ENCODE measurements around the gene LMF2.

- no peak for TF ChIP-seq GATA2 (IDR thresholded peaks at IDR 0.05; ENCODE audit: low read depth, low read length)
- TF ChIP-seq GATA3 (IDR thresholded peaks at IDR 0.05; ENCODE audit: low read depth, low read length) = no peak
Observed at GRCh38 chr22:50522806-50523438, 15.4 kb upstream of the LMF2 start.
